CD4-positive, alpha-beta T cell (primary cell): ENCODE measurements around the gene ITFG2. TPM values are rescaled to one million over a fixed set of nuclear protein-coding genes. Genes with fewer than 3 reads are reported as not detected.

Experiments used
- ATAC-seq: fragments of 200-7000 bp; cut with Tn5 transposase; one replicate; pipeline ENCODE4 v1.10.0; 2022; ENCODE audit warnings: mild to moderate bottlenecking; ENCODE audit not compliant: poor library complexity
- CTCF ChIA-PET: fragments of 350-600 bp; sonication (Branson Sonifier 250); formaldehyde crosslinking; loops from one replicate; lab custom pipeline; 2021; ENCODE audit warnings: antibody characterized with exemption, inconsistent platforms; lab: Charles Lee
- POLR2A ChIA-PET: fragments of 350-600 bp; sonication (Branson Sonifier 250); formaldehyde crosslinking; loops from one replicate; lab custom pipeline; 2021; ENCODE audit warnings: antibody characterized with exemption, inconsistent platforms; lab: Charles Lee
- DNase-seq, 14 experiments: peaks; one replicate each; pipeline ENCODE4 v3.0.0-alpha.2; 2013 to 2020; ENCODE audit warnings: mixed read lengths in 2 of 14
- H3K27ac ChIP-seq, 2 donors: one replicate each; pipeline versions ENCODE4 v1.5.1 to v1.7.0; 2013; ENCODE audit warnings: low read length in 2 of 2, low read depth in 1 of 2, mild to moderate bottlenecking in 1 of 2
- H3K27me3 ChIP-seq, 2 experiments: 1 replicate in 1 of 2; 2 replicates in 1 of 2; pipeline versions ENCODE4 v1.6.1 to v1.7.0; 2013; ENCODE audit warnings: low read length in 2 of 2, control low read depth in 1 of 2, mild to moderate bottlenecking in 1 of 2, moderate library complexity in 1 of 2; ENCODE audit not compliant: insufficient read depth in 2 of 2, control insufficient read depth in 1 of 2
- H3K36me3 ChIP-seq: one replicate; pipeline ENCODE4 v1.6.1; 2013; ENCODE audit warnings: low read length, control low read depth; ENCODE audit not compliant: insufficient read depth
- H3K4me1 ChIP-seq: one replicate; pipeline ENCODE4 v1.6.1; 2013; ENCODE audit warnings: low read length, control low read depth; ENCODE audit not compliant: insufficient read depth
- H3K4me3 ChIP-seq: one replicate; pipeline ENCODE4 v1.5.1; 2013; ENCODE audit warnings: mild to moderate bottlenecking, low read length, moderate library complexity
- H3K9me3 ChIP-seq, 2 experiments: 1 replicate in 1 of 2; 2 replicates in 1 of 2; pipeline versions ENCODE4 v1.6.1 to v1.7.0; 2013; ENCODE audit warnings: low read length in 2 of 2, mild to moderate bottlenecking in 2 of 2, control low read depth in 1 of 2, moderate library complexity in 1 of 2; ENCODE audit not compliant: control insufficient read depth in 1 of 2, insufficient read depth in 1 of 2
- H3K27ac Mint-ChIP-seq: one replicate; pipeline ENCODE4 v1.8.0; 2020; ENCODE audit warnings: mixed read lengths
- H3K27me3 Mint-ChIP-seq: one replicate; pipeline ENCODE4 v1.8.0; 2021; ENCODE audit warnings: mixed read lengths
- H3K36me3 Mint-ChIP-seq: one replicate; pipeline ENCODE4 v1.8.0; 2021; ENCODE audit warnings: low read depth, mixed read lengths
- H3K4me1 Mint-ChIP-seq: one replicate; pipeline ENCODE4 v1.8.0; 2021; ENCODE audit warnings: low read depth, mixed read lengths
- H3K4me3 Mint-ChIP-seq: one replicate; pipeline ENCODE4 v1.8.0; 2020; ENCODE audit warnings: mild to moderate bottlenecking, mixed read lengths
- H3K9me3 Mint-ChIP-seq: one replicate; pipeline ENCODE4 v1.8.0; 2020; ENCODE audit warnings: mixed read lengths
- CTCF ChIP-seq: fragments of 200-600 bp; IDR thresholded peaks from one replicate; pipeline ENCODE4 v1.8.0; 2022; ENCODE audit warnings: antibody characterized with exemption, mild to moderate bottlenecking
- intact Hi-C, 2 experiments: fragments of 100-400 bp; cut with DNase I in 1 of 2; cut with micrococcal nuclease in 1 of 2; formaldehyde crosslinking; loops; one replicate each; pipeline versions ENCODE4 v1.15.1 to v1.9.0; 2023 to 2025; cut with DNase I, micrococcal nuclease
- total RNA-seq, 174 experiments: library from RNA in 2 of 174; stranded (reverse) in 2 of 174; gene quantifications; one replicate each; pipeline ENCODE4 v1.2.3 and lab custom pipeline; 2021 to 2026

The ITFG2 gene
- total RNA-seq, 2 experiments from 2014 or later: 61.3 to 68.5 TPM

GRCh38 chr12:2793561-2793960 lies 18.9 kb upstream of the ITFG2 start:
- H3K27ac Mint-ChIP-seq: peak overlapping the region; percentile 53
- peak overlapping the region; percentile 96 for H3K4me3 Mint-ChIP-seq
- H3K4me1 ChIP-seq: peaks cover 26% of the 10 kb centered on the region
- no peaks in the 10 kb centered on the region for H3K27me3 Mint-ChIP-seq
- H3K9me3 Mint-ChIP-seq: no peaks in the 10 kb centered on the region
- H3K4me3 ChIP-seq: no peak overlapping the region
- no peak overlapping the region for H3K27ac ChIP-seq
- ChIA-PET CTCF (interaction anchor here (3.5 kb wide), 1 partner anchor 9 kb away, joined by 15 read pairs; no protein-coding TSS in a partner anchor), POLR2A (interaction anchor here (3.5 to 4.9 kb wide), 2 partner anchors 19 to 103 kb away, joined by 37 to 48 read pairs; partner anchors contain the start of gene ITFG2)
- H3K4me1 Mint-ChIP-seq: peaks cover 30% of the 10 kb centered on the region
- TF ChIP-seq CTCF: no peak
- DNase-seq: no peak
- intact Hi-C loops: loop anchor here in 1 of 2 experiments (5.0 to 10.0 kb wide), 4 partner anchors 84 to 996 kb away; partner anchors contain the start of genes DCP1B, FOXM1, RHNO1 and TSPAN9
- peaks cover 16% of the 10 kb centered on the region for H3K36me3 ChIP-seq
- ATAC-seq: no peak
- peaks cover 26% of the 10 kb centered on the region for H3K36me3 Mint-ChIP-seq
- H3K9me3 ChIP-seq: no peaks in the 10 kb centered on the region
- no peaks in the 10 kb centered on the region for H3K27me3 ChIP-seq

- Histone ChIP-seq H3K27me3 (no peaks in the 10 kb centered on the region), H3K4me1 (peaks cover 26% of the 10 kb centered on the region), H3K27ac (peak overlapping the region; percentile 19 to 64), H3K4me3 (peak overlapping the region; percentile 71), H3K36me3 (peaks cover 23% of the 10 kb centered on the region), H3K9me3 (no peaks in the 10 kb centered on the region)
- no peaks in the 10 kb centered on the region for H3K9me3 Mint-ChIP-seq
- intact Hi-C loops: loop anchor here (1.0 to 10.0 kb wide), 6 partner anchors 18 to 997 kb away; partner anchors contain the start of genes DCP1B (in 1 of the 2), FOXM1 (in 1 of the 2), ITFG2 (in 1 of the 2) and RHNO1 (in 1 of the 2)
- DNase-seq (peak in 9 of 14 experiments; percentile 6 to 46 (median 22)), ATAC-seq (peak; percentile 10)
- H3K4me1 Mint-ChIP-seq: peaks cover 34% of the 10 kb centered on the region
- H3K4me3 Mint-ChIP-seq: peak overlapping the region; percentile 96
- H3K27ac Mint-ChIP-seq: peak overlapping the region; percentile 83
- H3K36me3 Mint-ChIP-seq: peaks cover 33% of the 10 kb centered on the region
- H3K27me3 Mint-ChIP-seq: no peaks in the 10 kb centered on the region
- ChIA-PET CTCF (interaction anchor here (3.5 kb wide), 1 partner anchor 9 kb away, joined by 15 read pairs; no protein-coding TSS in a partner anchor), POLR2A (interaction anchor here (0.5 to 4.9 kb wide), 8 partner anchors 10 to 1192 kb away, joined by 3 to 48 read pairs (median 6); partner anchors contain the start of genes FOXM1, ITFG2, RHNO1 and TULP3)
- no peak for TF ChIP-seq CTCF
These were observed 18.2 kb upstream of the ITFG2 start for GRCh38 chr12:2794191-2794735.

DNA sequence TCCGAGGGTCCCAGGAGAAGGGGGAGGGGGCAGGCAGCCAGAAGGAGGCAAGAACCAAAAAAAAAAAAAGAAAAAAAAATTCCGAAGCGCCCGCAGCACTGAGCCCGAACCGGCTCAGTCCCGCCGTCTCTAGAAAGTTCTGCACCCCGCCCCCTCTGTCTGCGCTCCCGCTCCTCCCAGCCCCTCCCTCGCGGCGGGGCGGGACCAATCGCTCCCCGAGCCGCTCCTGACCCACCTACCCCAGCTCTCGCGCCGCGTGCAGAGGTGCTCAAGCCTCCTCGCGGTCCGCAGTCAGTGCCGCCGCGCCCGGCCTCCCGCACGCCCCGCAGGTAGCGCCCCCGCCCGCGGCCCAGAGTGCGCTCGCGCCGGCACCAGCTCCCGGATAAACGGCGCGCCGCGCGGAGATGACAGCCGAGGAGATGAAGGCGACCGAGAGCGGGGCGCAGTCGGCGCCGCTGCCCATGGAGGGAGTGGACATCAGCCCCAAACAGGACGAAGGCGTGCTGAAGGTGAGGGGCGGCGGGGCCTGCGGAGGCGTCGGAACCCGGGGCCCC lies 17.7 kb upstream of the ITFG2 start, which contains the start of gene FKBP4:
TSS of gene FKBP4 (plus strand) at position 235 of the 554 bp plus-strand sequence. CDS start at position 405, 170 bp downstream.
- Histone ChIP-seq H3K4me1 (peaks cover 26% of the 10 kb centered on the region), H3K9me3 (no peaks in the 10 kb centered on the region), H3K4me3 (peak within 1 kb of the TSS; percentile 71), H3K27me3 (no peaks in the 10 kb centered on the region), H3K36me3 (peaks cover 29% of the 10 kb centered on the region), H3K27ac (peak within 1 kb of the TSS; percentile 19 to 64)
- Mint-ChIP-seq H3K4me1 (peaks cover 34% of the 10 kb centered on the region), H3K27ac (peak within 1 kb of the TSS; percentile 83), H3K36me3 (peaks cover 39% of the 10 kb centered on the region), H3K27me3 (no peaks in the 10 kb centered on the region), H3K4me3 (peak within 1 kb of the TSS; percentile 96), H3K9me3 (no peaks in the 10 kb centered on the region)
- DNase-seq (peak; percentile 78 to 96 (median 86)), ATAC-seq (peak; percentile 89)
- ChIA-PET POLR2A (interaction anchor here (0.5 to 4.9 kb wide), 9 partner anchors 11 to 1193 kb away, joined by 3 to 48 read pairs (median 4); partner anchors contain the start of genes FOXM1, ITFG2, RHNO1 and TULP3), CTCF (interaction anchor here (1.2 to 3.5 kb wide), 2 partner anchors 10 to 104 kb away, joined by 4 to 15 read pairs; no protein-coding TSS in a partner anchor)
- no peak for TF ChIP-seq CTCF
- intact Hi-C loops: loop anchor here (1.0 to 10.0 kb wide), 7 partner anchors 17 to 998 kb away; partner anchors contain the start of genes DCP1B (in 1 of the 2), FOXM1 (in 1 of the 2), ITFG2 (in 1 of the 2) and RHNO1 (in 1 of the 2)
